Activated naive CD8-positive, alpha-beta T cell treated with anti-CD3 and anti-CD28 coated beads for 36 hours (primary cell): ENCODE data around the gene MARK3. TPM values are rescaled to one million over a fixed set of nuclear protein-coding genes. Genes with fewer than 3 reads are reported as not detected.
A peak's percentile ranks its signal among the peaks of the same experiment; 100 is the strongest.
"Not testable (repeated sequence)": the region's sequence is repeated elsewhere in the genome, so short reads cannot be mapped to it uniquely, and the experiment has no call there.

Source experiments
- DNase-seq: peaks from one replicate; pipeline ENCODE4 v3.0.0; 2021
- H3K27ac Mint-ChIP-seq: one replicate; pipeline ENCODE4 v1.8.0; 2022; ENCODE audit warnings: mild to moderate bottlenecking, moderate library complexity, mixed read lengths
- H3K27me3 Mint-ChIP-seq: one replicate; pipeline ENCODE4 v1.8.0; 2022; ENCODE audit warnings: mild to moderate bottlenecking, mixed read lengths
- H3K36me3 Mint-ChIP-seq: one replicate; pipeline ENCODE4 v1.8.0; 2021; ENCODE audit warnings: mild to moderate bottlenecking, mixed read lengths
- H3K4me1 Mint-ChIP-seq: one replicate; pipeline ENCODE4 v1.8.0; 2021; ENCODE audit warnings: mixed read lengths
- H3K4me3 Mint-ChIP-seq: one replicate; pipeline ENCODE4 v1.8.0; 2022; ENCODE audit warnings: mild to moderate bottlenecking, moderate library complexity, mixed read lengths
- H3K9me3 Mint-ChIP-seq: one replicate; pipeline ENCODE4 v1.8.0; 2022; ENCODE audit warnings: mixed read lengths
- total RNA-seq, 2 experiments: library from RNA; stranded (reverse); gene quantifications; one replicate each; pipeline ENCODE4 v1.2.3, GENCODE V29; 2021

MARK3 gene
- total RNA-seq, 2 experiments from 2014 or later, result 71.0 to 74.3 TPM

DNA sequence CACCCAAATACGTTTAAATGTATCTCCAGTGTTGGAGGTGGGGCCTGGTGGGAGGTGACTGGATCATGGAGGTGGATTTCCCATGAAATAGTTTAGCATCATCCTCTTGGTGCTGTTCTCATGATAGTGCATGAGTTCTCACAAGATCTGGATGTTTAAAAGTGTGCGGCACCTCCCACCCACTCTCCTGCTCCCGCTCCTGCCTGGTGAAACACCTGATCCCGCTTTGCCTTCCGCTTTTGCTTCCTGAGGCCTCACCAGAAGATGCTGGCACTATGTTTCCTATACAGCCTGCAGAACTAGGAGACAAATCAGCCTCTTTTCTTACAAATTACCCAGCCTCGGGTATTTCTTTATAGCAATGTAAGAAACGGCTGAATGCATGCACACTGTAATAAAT lies 31.1 kb upstream of the MARK3 start:
- no peaks in the 10 kb centered on the region for H3K36me3 Mint-ChIP-seq
- H3K9me3 Mint-ChIP-seq, result no peaks in the 10 kb centered on the region
- no peak for DNase-seq
- H3K4me3 Mint-ChIP-seq, result no peak overlapping the region
- H3K27me3 Mint-ChIP-seq, result peaks cover 11% of the 10 kb centered on the region
- no peaks in the 10 kb centered on the region for H3K4me1 Mint-ChIP-seq
- no peak overlapping the region for H3K27ac Mint-ChIP-seq

DNA sequence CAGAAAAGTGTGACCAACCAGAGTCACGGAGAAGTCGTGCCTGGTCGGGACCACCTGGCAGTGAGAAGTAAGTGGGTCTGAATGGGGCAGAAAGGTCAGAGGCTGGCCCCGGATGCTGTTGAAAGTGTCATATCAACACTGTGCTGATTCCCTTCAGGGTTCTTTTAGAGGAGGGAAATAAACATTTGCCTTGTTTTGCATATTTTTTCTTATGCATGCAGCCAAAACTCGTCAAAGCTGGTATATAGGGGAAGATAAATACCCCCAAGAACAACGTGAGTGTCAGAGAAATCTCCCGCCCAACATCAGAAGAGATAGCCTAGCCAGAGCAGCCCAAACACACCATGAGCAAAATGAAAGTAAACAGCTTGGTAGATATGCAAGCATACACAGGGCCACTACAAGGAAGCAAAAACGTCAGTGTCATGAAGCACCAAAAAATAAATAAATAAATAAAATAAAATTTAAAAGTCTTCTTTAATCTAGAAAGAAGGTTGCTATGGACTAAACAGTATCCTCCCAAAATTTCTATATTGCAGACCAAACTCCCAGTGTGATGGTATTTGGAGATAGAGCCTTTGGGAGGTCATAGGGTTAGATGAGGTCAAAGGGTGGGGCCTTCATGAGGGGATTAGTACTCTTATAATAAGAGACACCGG lies 29.1 kb upstream of the MARK3 start:
- Mint-ChIP-seq H3K4me1 (no peaks in the 10 kb centered on the region), H3K36me3 (no peaks in the 10 kb centered on the region), H3K9me3 (no peaks in the 10 kb centered on the region), H3K4me3 (no peak overlapping the region), H3K27me3 (peaks cover 19% of the 10 kb centered on the region), H3K27ac (no peak overlapping the region)
- DNase-seq, result no peak

DNA sequence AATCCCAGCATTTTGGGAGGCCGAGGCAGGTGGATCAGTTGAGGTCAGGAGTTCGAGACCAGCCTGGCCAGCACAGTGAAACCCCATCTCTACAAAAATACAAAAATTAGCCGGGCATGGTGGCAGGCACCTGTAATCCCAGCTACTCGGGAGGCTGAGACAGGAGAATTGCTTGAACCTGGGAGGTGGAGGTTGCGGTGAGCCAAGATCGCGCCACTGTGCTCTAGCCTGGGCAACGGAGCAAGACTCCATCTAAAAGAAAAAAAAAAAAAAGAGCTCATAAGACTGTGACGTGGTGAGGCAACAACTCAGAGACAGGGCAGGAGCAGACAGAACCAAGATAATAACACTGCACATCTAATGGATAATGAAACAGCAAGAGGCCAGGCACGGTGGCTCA lies 27.7 kb upstream of the MARK3 start:
- H3K27me3 Mint-ChIP-seq, result peaks cover 19% of the 10 kb centered on the region
- H3K36me3 Mint-ChIP-seq, H3K4me3 Mint-ChIP-seq: not testable (repeated sequence)

DNA sequence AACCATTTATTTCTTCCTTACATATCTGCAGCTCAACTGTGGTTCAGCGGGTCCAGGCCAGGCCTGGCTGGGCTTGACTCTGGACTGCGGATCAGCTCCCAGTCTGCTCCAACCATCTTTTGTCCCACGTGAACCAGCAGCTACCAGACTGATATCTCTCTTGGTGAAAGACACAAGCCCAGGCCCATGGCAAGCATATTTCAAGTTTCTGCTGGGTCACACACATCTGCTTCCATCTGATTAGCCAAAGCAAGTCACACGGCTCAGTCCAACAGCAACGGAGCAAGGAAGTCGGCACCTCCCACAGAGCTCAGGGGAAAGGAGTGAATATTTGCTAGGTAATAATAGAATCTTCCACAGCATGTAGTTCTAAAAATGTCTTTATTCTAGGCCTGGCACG lies 24.7 kb upstream of the MARK3 start:
- H3K4me1 Mint-ChIP-seq, result peaks cover 4% of the 10 kb centered on the region
- H3K36me3 Mint-ChIP-seq, result peaks cover 17% of the 10 kb centered on the region
- peaks cover 19% of the 10 kb centered on the region for H3K27me3 Mint-ChIP-seq
- H3K27ac Mint-ChIP-seq, result no peak overlapping the region
- peaks cover 20% of the 10 kb centered on the region for H3K9me3 Mint-ChIP-seq
- H3K4me3 Mint-ChIP-seq, result no peak overlapping the region
- DNase-seq, result no peak

More for the DNA sequence above, 27.7 kb upstream of the MARK3 start:
- not testable (repeated sequence) for DNase-seq, H3K4me1 Mint-ChIP-seq, H3K9me3 Mint-ChIP-seq, H3K27ac Mint-ChIP-seq

DNA sequence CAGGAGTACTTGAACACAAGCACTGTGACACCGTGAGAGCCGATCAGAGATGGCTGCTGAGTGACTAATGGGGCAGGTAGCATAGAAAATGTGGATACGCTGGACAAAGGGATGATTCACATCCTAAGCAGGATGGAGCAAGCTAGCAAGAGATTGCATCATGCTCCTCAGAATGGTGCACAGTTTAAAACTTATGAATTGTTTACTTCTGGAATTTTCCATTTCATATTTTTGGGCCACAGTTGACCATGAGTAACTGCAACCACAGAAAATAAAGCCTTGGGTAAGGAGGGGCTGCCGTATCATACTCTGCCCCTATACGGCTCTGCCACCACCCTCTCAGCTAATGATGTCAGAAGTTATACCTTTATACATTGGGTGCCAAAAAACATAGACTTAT lies 23.3 kb upstream of the MARK3 start:
- Mint-ChIP-seq H3K4me1 (peaks cover 4% of the 10 kb centered on the region), H3K4me3 (no peak overlapping the region), H3K36me3 (peaks cover 17% of the 10 kb centered on the region), H3K27me3 (peaks cover 19% of the 10 kb centered on the region), H3K27ac (peak overlapping the region; percentile 72), H3K9me3 (peaks cover 20% of the 10 kb centered on the region)
- DNase-seq, result peak; percentile 23

DNA sequence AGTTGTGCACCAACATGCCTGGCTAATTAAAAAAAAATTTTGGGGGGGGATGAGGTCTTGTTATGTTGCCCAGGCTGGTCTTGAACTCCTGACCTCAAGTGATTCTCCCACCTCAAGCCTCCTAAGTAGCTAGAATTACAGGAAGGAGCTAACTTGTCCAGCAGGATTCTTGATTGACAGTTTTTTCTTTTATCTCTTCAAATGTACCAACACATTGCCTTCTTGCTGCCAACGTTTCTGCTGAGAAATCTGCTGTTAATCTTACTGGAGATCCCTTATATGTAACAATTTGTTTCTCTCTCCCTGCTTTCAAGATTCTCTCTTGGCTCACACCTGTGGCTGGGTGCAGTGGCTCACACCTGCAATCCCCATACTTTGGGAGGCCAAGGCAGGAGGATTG lies 22.4 kb upstream of the MARK3 start:
- H3K27me3 Mint-ChIP-seq, result peaks cover 15% of the 10 kb centered on the region
- no peak overlapping the region for H3K27ac Mint-ChIP-seq
- no peak for DNase-seq
- peaks cover 20% of the 10 kb centered on the region for H3K9me3 Mint-ChIP-seq
- H3K4me1 Mint-ChIP-seq, result peaks cover 4% of the 10 kb centered on the region
- H3K4me3 Mint-ChIP-seq, result no peak overlapping the region
- peaks cover 17% of the 10 kb centered on the region for H3K36me3 Mint-ChIP-seq

DNA sequence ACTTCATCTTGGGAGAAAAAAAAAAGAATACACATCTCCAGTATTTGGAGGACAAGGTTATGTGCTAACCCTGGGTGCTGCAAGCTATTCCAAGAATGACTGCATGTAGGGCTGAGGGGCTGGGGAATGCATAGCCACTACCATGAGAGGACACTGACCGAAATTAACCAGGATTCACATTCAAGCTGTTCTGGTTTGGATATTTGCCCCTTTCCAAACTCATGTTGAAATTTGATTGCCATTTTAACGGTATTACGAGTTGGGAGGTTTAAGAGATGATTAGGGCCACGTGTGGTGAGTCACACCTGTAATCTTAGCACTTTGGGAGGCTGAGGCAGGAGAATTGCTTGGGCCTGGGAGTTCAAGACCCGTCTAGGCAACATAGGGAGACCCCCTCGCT lies 18.5 kb upstream of the MARK3 start:
- DNase-seq, result no peak
- H3K27me3 Mint-ChIP-seq, result peaks cover 5% of the 10 kb centered on the region
- H3K4me3 Mint-ChIP-seq, result no peak overlapping the region

DNA sequence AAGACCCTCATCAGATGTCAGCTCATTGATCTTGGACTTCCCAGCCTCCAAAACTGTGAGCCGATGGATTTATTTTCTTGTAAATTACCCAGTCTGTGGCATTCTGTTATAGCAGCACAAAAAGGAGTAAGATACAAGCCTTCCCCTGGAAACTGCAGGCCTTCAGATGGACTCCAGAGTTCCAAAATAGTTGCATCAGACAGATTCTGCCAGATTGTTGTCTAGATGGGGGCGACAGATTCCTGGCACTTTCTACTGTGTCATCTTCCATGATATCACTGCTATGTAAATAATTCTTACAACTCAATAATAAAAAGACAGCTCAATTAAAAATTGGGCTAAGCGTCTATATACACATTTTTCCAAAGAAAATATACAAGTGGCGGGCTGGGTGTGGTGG lies 17.2 kb upstream of the MARK3 start:
- Mint-ChIP-seq H3K9me3 (peaks cover 9% of the 10 kb centered on the region), H3K27me3 (peaks cover 5% of the 10 kb centered on the region), H3K36me3 (peaks cover 6% of the 10 kb centered on the region), H3K4me3 (no peak overlapping the region), H3K27ac (no peak overlapping the region), H3K4me1 (no peaks in the 10 kb centered on the region)
- no peak for DNase-seq

More for the DNA sequence above, 18.5 kb upstream of the MARK3 start:
- Mint-ChIP-seq H3K36me3 (peaks cover 15% of the 10 kb centered on the region), H3K9me3 (peaks cover 16% of the 10 kb centered on the region), H3K4me1 (peaks cover 2% of the 10 kb centered on the region), H3K27ac (no peak overlapping the region)

DNA sequence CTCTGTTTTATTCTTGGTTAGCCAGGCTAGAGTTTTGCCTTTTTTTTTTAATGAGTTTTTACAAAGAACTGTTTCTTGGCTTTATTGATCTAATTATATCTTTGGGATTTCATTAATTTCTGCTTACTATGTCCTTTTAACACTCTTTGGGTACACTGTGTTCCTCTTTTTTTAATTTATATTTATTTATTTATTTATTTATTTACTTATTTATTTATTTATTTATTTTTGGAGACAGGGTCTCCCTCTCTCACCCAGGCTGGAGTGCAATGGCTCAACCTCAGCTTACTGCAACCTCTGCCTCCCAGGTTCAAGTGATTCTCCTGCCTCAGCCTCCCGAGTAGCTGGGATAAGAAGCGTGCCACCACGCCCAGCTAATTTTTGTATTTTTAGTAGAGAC lies 15.1 kb upstream of the MARK3 start:
- Mint-ChIP-seq H3K27me3 (no peaks in the 10 kb centered on the region), H3K36me3 (no peaks in the 10 kb centered on the region), H3K27ac (no peak overlapping the region), H3K9me3 (no peaks in the 10 kb centered on the region), H3K4me1 (no peaks in the 10 kb centered on the region), H3K4me3 (no peak overlapping the region)
- no peak for DNase-seq

DNA sequence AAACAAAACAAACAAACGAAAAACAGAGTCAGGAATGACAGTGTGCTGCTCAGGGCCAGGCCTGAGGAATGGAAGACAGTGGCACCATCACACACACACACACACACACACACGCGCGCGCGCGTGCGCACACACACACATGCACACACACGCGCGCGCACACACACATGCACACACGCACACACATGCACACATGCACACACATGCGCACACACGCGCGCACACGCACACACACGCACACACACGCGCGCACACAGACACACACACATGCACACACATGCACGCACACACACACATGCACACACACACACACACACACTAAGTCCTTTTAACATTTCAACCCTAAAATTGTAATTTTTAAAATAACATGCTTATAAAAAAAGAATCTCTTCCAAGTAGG lies 13.2 kb upstream of the MARK3 start:
- Mint-ChIP-seq H3K27ac (no peak overlapping the region), H3K36me3 (no peaks in the 10 kb centered on the region), H3K4me3 (no peak overlapping the region), H3K27me3 (no peaks in the 10 kb centered on the region), H3K9me3 (no peaks in the 10 kb centered on the region), H3K4me1 (no peaks in the 10 kb centered on the region)
- no peak for DNase-seq

DNA sequence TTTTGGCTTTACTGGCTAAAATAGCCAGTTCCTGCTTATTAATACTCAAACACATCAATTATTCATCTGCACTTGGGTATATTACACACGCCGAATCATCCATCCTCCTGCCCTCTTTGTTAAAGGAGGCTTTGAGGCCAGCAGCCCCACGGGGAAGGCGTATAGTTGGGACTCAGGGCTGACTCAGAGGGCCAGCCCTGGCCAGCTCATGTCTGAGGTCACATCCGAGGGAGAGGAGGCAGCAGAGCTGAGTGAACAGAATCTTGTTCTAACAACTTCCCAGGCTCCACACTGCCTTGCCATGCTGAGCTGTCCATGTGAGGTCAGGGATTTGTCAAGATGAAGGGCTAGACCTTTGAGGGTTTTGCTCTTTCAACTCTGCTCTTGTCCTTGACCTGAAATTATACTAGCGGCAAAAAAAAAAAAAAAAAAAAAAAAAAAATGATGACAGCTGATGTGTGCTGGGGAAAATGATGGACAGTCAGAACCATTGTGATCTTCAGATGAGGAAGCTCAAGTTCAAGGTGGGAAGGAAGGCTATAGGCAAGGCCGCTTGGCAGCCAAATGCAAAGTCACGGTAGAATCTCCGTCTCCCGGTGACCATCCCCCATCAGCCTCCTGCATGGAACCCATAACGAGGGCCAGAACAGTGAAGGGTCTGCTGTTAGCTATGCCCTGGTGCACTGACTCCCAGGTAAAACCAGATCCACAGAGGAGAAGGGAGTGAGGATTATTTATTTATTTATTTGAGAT lies 12.5 kb upstream of the MARK3 start:
- DNase-seq, result no peak
- Mint-ChIP-seq H3K27me3 (no peaks in the 10 kb centered on the region), H3K27ac (no peak overlapping the region), H3K4me3 (no peak overlapping the region), H3K36me3 (no peaks in the 10 kb centered on the region), H3K9me3 (no peaks in the 10 kb centered on the region), H3K4me1 (no peaks in the 10 kb centered on the region)

DNA sequence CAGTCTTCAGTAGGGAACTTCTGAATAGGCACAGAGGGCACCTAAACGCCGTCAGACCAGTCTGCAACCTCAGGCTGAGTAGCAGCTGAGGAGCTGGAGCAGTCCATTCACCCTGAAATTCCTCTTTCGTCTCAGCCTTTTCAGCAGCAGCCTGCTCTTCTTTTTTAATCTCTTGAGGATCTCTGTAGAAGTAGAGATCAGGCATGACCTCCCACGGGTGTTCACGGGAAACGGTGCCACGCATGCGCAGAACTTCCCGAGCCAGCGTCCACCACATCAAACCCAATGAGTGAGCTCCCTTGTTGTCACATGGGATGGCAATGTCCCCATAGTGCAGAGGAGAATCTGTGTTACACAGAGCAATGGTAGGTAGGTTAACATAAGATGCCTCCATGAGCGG lies 11.1 kb upstream of the MARK3 start:
- Mint-ChIP-seq H3K27ac (no peak overlapping the region), H3K9me3 (no peaks in the 10 kb centered on the region), H3K36me3 (no peaks in the 10 kb centered on the region), H3K27me3 (no peaks in the 10 kb centered on the region), H3K4me3 (no peak overlapping the region), H3K4me1 (no peaks in the 10 kb centered on the region)
- DNase-seq, result no peak

DNA sequence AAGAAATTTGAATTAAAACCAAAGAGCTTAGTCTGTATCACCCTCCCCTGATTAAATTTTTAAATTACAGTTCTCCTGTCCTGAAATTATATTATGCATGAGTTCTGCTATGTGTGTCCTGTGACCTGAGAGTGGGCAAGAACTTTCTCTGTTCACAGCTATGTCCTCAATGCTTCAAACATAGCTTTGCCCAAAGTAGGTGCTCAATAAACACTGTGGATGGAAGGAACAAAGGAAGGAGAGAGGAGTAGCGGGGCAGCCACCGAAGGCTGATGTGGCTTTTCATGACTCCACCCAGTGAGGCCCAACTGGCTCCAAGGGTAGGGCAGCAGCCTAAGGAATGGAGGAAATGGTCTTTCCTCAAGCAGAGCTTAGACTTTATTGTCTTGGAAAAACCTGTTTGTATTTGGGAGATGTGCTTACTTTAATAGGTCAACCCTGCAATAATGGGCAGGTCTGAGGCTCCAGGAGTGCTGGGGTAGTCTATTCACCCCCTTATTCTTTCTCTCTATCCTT lies 7.6 kb upstream of the MARK3 start:
- Mint-ChIP-seq H3K27ac (no peak overlapping the region), H3K4me3 (no peak overlapping the region), H3K27me3 (peaks cover 10% of the 10 kb centered on the region), H3K36me3 (no peaks in the 10 kb centered on the region), H3K9me3 (no peaks in the 10 kb centered on the region), H3K4me1 (peaks cover 4% of the 10 kb centered on the region)
- DNase-seq, result no peak

DNA sequence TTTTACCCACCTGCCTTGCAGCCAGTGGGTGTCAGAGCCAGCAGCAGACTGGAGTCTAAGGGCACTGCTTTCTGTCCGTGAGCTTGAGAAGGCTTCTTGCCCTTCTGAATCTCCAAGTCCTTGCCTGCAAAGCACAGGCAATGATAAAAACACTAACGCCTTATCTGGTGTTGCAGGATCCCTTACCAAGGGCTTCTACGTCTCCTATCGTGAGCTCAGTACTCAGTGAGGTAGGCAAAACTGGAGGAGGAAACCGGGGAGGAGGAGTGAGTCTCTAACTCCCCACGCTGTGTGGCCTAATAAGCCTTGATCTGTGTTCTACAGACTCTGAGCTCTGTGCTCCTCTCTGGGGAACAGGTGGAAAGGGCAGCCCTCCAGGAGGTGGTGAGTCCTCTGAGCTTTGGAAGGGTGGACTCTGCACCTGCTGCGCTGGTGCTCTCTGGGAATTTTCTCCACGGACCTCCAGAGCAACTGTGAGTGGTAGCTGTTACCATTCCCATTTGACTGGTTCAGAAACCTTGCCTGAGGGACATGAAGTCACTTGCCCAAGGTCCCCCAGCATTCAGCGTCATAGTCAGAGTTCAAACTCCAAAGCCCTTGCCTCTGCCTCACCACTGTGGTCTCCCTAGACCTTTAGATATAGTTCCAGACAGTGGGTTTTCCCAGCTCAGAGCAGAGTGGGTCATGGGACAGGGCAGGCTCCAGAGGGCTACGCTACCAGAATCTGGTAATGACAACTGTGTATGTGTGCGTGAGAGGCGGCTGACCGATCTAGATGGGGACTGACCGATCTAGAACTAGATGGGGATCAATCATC lies 7.0 kb upstream of the MARK3 start:
- Mint-ChIP-seq H3K4me3 (no peak overlapping the region), H3K9me3 (no peaks in the 10 kb centered on the region), H3K27me3 (peaks cover 10% of the 10 kb centered on the region), H3K4me1 (peaks cover 6% of the 10 kb centered on the region), H3K36me3 (no peaks in the 10 kb centered on the region), H3K27ac (no peak overlapping the region)
- no peak for DNase-seq

DNA sequence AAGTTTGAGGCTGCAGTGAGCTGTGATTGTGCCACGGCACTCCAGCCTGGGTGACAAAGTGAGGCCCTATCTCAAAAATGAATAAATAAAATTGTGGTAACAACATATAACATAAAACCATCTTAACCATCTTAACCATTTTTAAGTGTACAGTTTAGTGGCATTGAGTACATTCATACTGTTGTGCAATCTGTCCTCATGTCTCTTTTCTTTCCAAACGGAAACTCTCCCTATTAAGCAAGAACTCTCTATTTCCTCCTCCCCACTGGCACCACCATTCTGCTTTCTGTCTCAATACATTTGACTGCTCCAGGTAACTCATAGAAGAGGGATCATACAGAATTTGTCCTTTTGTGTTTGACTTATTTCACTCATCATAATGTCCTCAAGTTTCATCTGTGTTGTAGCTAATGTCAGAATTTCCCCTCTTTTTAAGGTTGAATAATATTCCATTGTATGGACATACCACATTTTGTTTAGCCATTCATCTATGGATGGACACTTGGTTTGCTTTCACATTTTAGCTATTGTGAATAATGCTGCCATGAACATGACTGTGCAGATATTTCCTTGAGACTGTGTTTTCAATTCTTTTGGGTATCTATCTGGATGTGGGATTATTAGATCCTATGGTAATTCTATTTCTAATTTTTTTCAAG lies 4.4 kb upstream of the MARK3 start:
- Mint-ChIP-seq H3K4me3 (no peak overlapping the region), H3K27me3 (peaks cover 10% of the 10 kb centered on the region), H3K36me3 (no peaks in the 10 kb centered on the region), H3K9me3 (no peaks in the 10 kb centered on the region), H3K27ac (no peak overlapping the region), H3K4me1 (peaks cover 10% of the 10 kb centered on the region)
- no peak for DNase-seq
